ENCODE results near the gene LMO7. TPM values are rescaled to one million over a fixed set of nuclear protein-coding genes. Genes with fewer than 3 reads are reported as not detected.

The LMO7 gene
- total RNA-seq, 1 donor from 2014 or later = 239 TPM

DNA sequence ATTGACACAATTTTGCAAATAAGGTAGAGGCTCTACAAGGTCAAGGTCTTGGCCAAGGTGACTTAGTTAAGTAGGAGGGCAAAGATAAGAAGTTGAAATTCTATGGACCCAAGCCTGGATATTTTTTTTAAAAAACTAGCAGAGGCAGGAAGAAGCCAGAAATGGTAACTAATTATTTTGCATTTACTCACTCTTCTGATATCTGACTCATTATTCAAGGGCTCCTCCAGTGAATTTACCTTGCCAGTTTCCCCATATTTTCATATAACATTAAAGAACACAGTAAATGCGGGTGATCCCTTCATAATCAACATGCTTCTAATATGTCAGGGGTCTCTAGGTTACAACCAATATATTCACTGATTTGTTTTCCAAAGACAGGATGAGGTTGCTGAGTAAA, 246.1 kb downstream of the LMO7 start:
- TF ChIP-seq, protein P1, sequence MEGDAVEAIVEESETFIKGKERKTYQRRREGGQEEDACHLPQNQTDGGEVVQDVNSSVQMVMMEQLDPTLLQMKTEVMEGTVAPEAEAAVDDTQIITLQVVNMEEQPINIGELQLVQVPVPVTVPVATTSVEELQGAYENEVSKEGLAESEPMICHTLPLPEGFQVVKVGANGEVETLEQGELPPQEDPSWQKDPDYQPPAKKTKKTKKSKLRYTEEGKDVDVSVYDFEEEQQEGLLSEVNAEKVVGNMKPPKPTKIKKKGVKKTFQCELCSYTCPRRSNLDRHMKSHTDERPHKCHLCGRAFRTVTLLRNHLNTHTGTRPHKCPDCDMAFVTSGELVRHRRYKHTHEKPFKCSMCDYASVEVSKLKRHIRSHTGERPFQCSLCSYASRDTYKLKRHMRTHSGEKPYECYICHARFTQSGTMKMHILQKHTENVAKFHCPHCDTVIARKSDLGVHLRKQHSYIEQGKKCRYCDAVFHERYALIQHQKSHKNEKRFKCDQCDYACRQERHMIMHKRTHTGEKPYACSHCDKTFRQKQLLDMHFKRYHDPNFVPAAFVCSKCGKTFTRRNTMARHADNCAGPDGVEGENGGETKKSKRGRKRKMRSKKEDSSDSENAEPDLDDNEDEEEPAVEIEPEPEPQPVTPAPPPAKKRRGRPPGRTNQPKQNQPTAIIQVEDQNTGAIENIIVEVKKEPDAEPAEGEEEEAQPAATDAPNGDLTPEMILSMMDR (IDR thresholded peaks at IDR 0.05) = no peak
- H3K4me3 Mint-ChIP-seq (ENCODE audit: unreplicated experiment) = no peak overlapping the region
- H3K9me3 Mint-ChIP-seq (ENCODE audit: unreplicated experiment) = no peaks in the 10 kb centered on the region
- no peaks in the 10 kb centered on the region for H3K36me3 Mint-ChIP-seq (ENCODE audit: unreplicated experiment)
- no peak overlapping the region for H3K27ac Mint-ChIP-seq (ENCODE audit: unreplicated experiment)
- H3K4me1 Mint-ChIP-seq (ENCODE audit: unreplicated experiment) = no peaks in the 10 kb centered on the region
- peaks cover 12% of the 10 kb centered on the region for H3K27me3 Mint-ChIP-seq (ENCODE audit: unreplicated experiment)
- no peak for DNase-seq (ENCODE audit: extremely low spot score, unreplicated experiment)

DNA sequence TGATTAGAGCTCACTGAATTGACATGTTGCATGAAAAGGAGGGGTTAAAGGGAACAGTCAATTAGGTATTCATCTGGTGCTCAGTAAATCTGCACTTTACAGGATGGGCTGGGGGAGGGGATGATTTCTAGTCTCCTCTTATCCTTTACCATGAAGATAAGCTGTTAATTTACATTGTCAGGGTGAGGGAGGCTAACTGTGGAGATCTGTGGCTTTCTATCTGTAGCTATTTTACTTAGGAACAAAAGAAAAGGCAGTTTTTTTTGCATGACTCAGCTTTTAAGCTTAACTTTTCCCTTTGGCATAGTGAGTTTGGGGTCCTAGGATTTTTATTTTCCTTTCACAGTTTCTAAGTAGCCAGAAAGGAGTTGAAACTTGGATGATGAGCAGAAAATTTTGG, 253.3 kb downstream of the LMO7 start:
- peaks cover 14% of the 10 kb centered on the region for H3K27me3 Mint-ChIP-seq (ENCODE audit: unreplicated experiment)

DNA sequence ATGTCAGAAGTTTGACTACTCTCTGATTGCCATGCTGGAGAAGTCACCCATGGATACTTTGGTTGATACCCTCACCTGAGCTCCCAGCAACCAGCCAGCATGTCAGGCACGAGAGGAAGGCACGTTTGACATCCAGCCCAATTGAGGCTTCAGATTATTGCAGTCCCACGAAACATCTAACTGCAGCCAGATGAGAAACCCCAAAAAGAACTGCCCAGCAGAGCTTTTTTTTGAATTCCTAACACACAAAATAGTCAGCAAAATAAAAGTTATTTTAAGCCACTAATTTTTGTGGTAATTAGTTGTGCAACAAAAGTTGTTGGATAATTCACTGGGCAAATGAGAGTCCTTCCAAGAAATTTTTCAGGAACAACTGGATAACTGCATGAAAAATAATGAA, 259.0 kb downstream of the LMO7 start:
- TF ChIP-seq, protein P1 (IDR thresholded peaks at IDR 0.05) = no peak
- no peaks in the 10 kb centered on the region for H3K36me3 Mint-ChIP-seq (ENCODE audit: unreplicated experiment)
- peaks cover 5% of the 10 kb centered on the region for H3K9me3 Mint-ChIP-seq (ENCODE audit: unreplicated experiment)
- H3K27ac Mint-ChIP-seq (ENCODE audit: unreplicated experiment) = no peak overlapping the region
- no peaks in the 10 kb centered on the region for H3K4me1 Mint-ChIP-seq (ENCODE audit: unreplicated experiment)
- no peak for DNase-seq (ENCODE audit: extremely low spot score, unreplicated experiment)
- H3K4me3 Mint-ChIP-seq (ENCODE audit: unreplicated experiment) = no peak overlapping the region
- H3K27me3 Mint-ChIP-seq (ENCODE audit: unreplicated experiment) = peaks cover 11% of the 10 kb centered on the region

More for the DNA sequence above, 253.3 kb downstream of the LMO7 start:
- no peak overlapping the region for H3K27ac Mint-ChIP-seq (ENCODE audit: unreplicated experiment)
- H3K9me3 Mint-ChIP-seq (ENCODE audit: unreplicated experiment) = no peaks in the 10 kb centered on the region
- TF ChIP-seq, protein P1 (IDR thresholded peaks at IDR 0.05) = no peak
- no peaks in the 10 kb centered on the region for H3K36me3 Mint-ChIP-seq (ENCODE audit: unreplicated experiment)
- DNase-seq (ENCODE audit: extremely low spot score, unreplicated experiment) = no peak
- no peaks in the 10 kb centered on the region for H3K4me1 Mint-ChIP-seq (ENCODE audit: unreplicated experiment)
- no peak overlapping the region for H3K4me3 Mint-ChIP-seq (ENCODE audit: unreplicated experiment)

DNA sequence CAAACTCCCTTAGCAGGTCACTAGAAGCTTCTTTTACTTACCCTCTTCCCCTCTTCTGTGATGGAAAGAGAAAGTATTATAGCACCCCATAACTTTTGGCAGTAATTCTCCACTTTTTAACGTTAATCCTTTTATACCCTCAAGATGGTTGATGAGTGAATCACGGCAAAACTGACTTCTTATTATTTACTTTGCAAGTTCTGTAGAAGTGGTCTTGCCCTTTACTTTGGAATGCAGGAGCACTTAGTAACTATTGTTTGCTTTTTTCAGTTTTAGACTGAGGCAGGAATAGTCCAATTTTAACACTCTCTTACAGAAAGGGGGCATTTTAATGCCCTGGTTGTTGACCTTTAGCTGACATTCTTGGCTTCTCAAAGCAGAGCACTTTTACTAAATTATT, 260.1 kb downstream of the LMO7 start:
- H3K4me1 Mint-ChIP-seq (ENCODE audit: unreplicated experiment) = no peaks in the 10 kb centered on the region
- DNase-seq (ENCODE audit: extremely low spot score, unreplicated experiment) = no peak
- TF ChIP-seq, protein P1 (IDR thresholded peaks at IDR 0.05) = no peak
- H3K27me3 Mint-ChIP-seq (ENCODE audit: unreplicated experiment) = peaks cover 11% of the 10 kb centered on the region
- peaks cover 5% of the 10 kb centered on the region for H3K9me3 Mint-ChIP-seq (ENCODE audit: unreplicated experiment)
- H3K36me3 Mint-ChIP-seq (ENCODE audit: unreplicated experiment) = no peaks in the 10 kb centered on the region
- no peak overlapping the region for H3K27ac Mint-ChIP-seq (ENCODE audit: unreplicated experiment)
- no peak overlapping the region for H3K4me3 Mint-ChIP-seq (ENCODE audit: unreplicated experiment)

DNA sequence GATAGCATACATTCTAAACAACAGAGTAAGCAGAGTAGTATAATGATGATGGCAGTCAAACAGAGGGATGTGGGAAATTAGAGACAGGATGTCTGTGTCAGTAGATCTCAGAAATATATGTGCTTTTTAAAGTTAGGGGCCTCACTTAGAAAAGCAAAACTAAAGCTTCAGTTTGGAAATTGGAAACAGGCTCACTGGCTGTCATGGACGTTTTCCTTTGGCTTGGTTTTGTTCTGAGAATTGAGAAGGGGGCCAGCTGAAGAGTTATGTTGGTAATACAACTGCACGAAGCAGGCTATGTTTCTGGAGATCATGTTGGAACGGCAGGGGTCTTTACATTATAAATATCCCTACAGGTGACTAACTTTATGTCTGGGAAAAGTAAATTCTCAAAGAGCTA, 261.3 kb downstream of the LMO7 start:
- Mint-ChIP-seq H3K27ac (ENCODE audit: unreplicated experiment) (no peak overlapping the region), H3K4me1 (ENCODE audit: unreplicated experiment) (no peaks in the 10 kb centered on the region), H3K27me3 (ENCODE audit: unreplicated experiment) (peaks cover 12% of the 10 kb centered on the region), H3K36me3 (ENCODE audit: unreplicated experiment) (no peaks in the 10 kb centered on the region), H3K9me3 (ENCODE audit: unreplicated experiment) (peaks cover 5% of the 10 kb centered on the region), H3K4me3 (ENCODE audit: unreplicated experiment) (no peak overlapping the region)
- TF ChIP-seq, protein P1 (IDR thresholded peaks at IDR 0.05) = no peak
- no peak for DNase-seq (ENCODE audit: extremely low spot score, unreplicated experiment)
